Pancreas (tissue), 10 donors: ENCODE data around the gene ANKRD31. TPM values are rescaled to one million over a fixed set of nuclear protein-coding genes. Genes with fewer than 3 reads are reported as not detected.

ENCODE experiments used
- ATAC-seq, 4 donors: fragments of 200-7000 bp; cut with Tn5 transposase; one replicate each; pipeline versions ENCODE4 v1.8.0 to v1.9.1; 2020; ENCODE audit warnings: mild to moderate bottlenecking in 4 of 4, moderate library complexity in 4 of 4
- DNase-seq, 6 donors: peaks; one replicate each; pipeline ENCODE4 v3.0.0-alpha.2; 2020
- FAIRE-seq: peaks from 2 replicates; lab custom pipeline; 2012; peaks lifted over from hg19 to GRCh38; lab: Jason Lieb, UNC
- H3K27ac ChIP-seq, 4 donors: fragments of 200-600 bp; sonication (generic); 1 replicate in 3 of 4; 2 replicates in 1 of 4; pipeline versions ENCODE4 v1.5.0 to v1.8.0; 2020
- H3K27me3 ChIP-seq, 4 donors: fragments of 200-600 bp; one replicate each; pipeline ENCODE4 v1.8.0; 2021
- H3K36me3 ChIP-seq, 3 donors: fragments of 200-600 bp; sonication (generic) in 1 of 3; one replicate each; pipeline versions ENCODE4 v1.5.0 to v1.8.0; 2020 to 2021
- H3K4me1 ChIP-seq, 3 donors: fragments of 200-600 bp; one replicate each; pipeline ENCODE4 v1.8.0; 2021
- H3K4me3 ChIP-seq, 4 donors: fragments of 200-600 bp; sonication (generic) in 2 of 4; one replicate each; pipeline versions ENCODE4 v1.5.0 to v1.8.0; 2020 to 2021
- H3K9me3 ChIP-seq, 4 donors: fragments of 200-600 bp; one replicate each; pipeline ENCODE4 v1.8.0; 2021
- CTCF ChIP-seq, 4 donors: fragments of 200-600 bp; sonication (generic) in 3 of 4; IDR thresholded peaks; one replicate each; pipeline versions ENCODE4 v1.5.0 to v1.8.0; 2021; ENCODE audit warnings: antibody characterized with exemption in 4 of 4
- WGBS, 2 donors: extraction: QIAGEN DNeasy Blood & Tissue Kit; methylation state at CpG; one replicate each; pipeline ENCODE4 v1.1.7; 2013; 5-methylcytosine and 5-hydroxymethylcytosine counted together
- intact Hi-C, 3 donors: fragments of 100-400 bp; cut with DNase I; formaldehyde crosslinking; loops; one replicate each; pipeline versions ENCODE4 v1.11.1 to v1.14.2; 2022
- polyA plus RNA-seq, 2 donors: library from polyadenylated mRNA; stranded (reverse); fragments of 200-250 nt; gene quantifications; one replicate each; pipeline ENCODE4 v1.2.3, GENCODE V29; 2013
- total RNA-seq, 6 donors: library from RNA; stranded (reverse); fragmentation: NEBNext Ultra II Directional in 4 of 6; extraction: Animal tissue kit (Norgen Biotek cat#: 25700) in 4 of 6; gene quantifications; one replicate each; pipeline versions ENCODE4 v1.2.1 to v1.2.4, GENCODE V29; 2021 to 2023
- donor health status: healthy with polysubstance abuse.
- donor health status: DM: no; HTN: no; CAD: no; lungs with moderate emphysema.
- donor health status: DM: no; HTN: no; CAD: no.
- donor health status: control.
- donor health status: control.
- donor health status: Bipolar disorder and iron deficiency.
- donor health status: DM: yes; HTN: yes; CAD: no.
- donor health status: DM: no; HTN: no; CAD: no.
- donor health status: DM: no; HTN: no; CAD: no.
- donor health status: DM: yes; HTN: yes; CAD: no.

Gene ANKRD31
- total and polyA plus RNA-seq, 8 donors = 0.08 to 0.28 (median 0.18) TPM

- Histone ChIP-seq H3K4me3 (no peak overlapping the region), H3K9me3 (no peaks in the 10 kb centered on the region), H3K27ac (no peak overlapping the region), H3K36me3 (peaks cover 0 to 5% (median 0%) of the 10 kb centered on the region in 3 donors), H3K4me1 (peaks cover 0 to 20% (median 15%) of the 10 kb centered on the region in 3 donors), H3K27me3 (no peaks in the 10 kb centered on the region)
- intact Hi-C loops = loop anchor here in 1 of 3 donors (10.0 kb wide), 1 partner anchor 103 kb away; no protein-coding TSS in a partner anchor
- no peak for DNase-seq
- TF ChIP-seq CTCF (IDR thresholded peaks at IDR 0.05) = no peak
- no peak for FAIRE-seq
- ATAC-seq = no peak
Observed at GRCh38 chr5:75047356-75047755, 189.3 kb downstream of the ANKRD31 start.

GRCh38 chr5:75046366-75047142, 190.1 kb downstream of the ANKRD31 start:
- H3K9me3 ChIP-seq = no peaks in the 10 kb centered on the region
- TF ChIP-seq CTCF (IDR thresholded peaks at IDR 0.05) = no peak
- no peak overlapping the region for H3K4me3 ChIP-seq
- intact Hi-C loops = loop anchor here in 1 of 3 donors (10.0 kb wide), 1 partner anchor 102 kb away; no protein-coding TSS in a partner anchor
- H3K27me3 ChIP-seq = no peaks in the 10 kb centered on the region
- peak in 2 of 4 donors; percentile 11 to 29 for ATAC-seq
- no peak overlapping the region for H3K27ac ChIP-seq
- H3K4me1 ChIP-seq = peaks cover 0 to 19% (median 9%) of the 10 kb centered on the region in 3 donors
- no peak for DNase-seq
- peaks cover 0 to 5% (median 0%) of the 10 kb centered on the region in 3 donors for H3K36me3 ChIP-seq
- FAIRE-seq = no peak
- WGBS, 2 donors = 42 to 44% methylated on average over 10 of the region's 10 CpGs

GRCh38 chr5:75045071-75045470, 191.6 kb downstream of the ANKRD31 start:
- WGBS, 2 donors = 93% methylated on average over 2 of the region's 2 CpGs
- intact Hi-C loops = loop anchor here in 1 of 3 donors (10.0 kb wide), 1 partner anchor 100 kb away; no protein-coding TSS in a partner anchor
- H3K27me3 ChIP-seq = no peaks in the 10 kb centered on the region
- H3K4me3 ChIP-seq = no peak overlapping the region
- no peak for TF ChIP-seq CTCF (IDR thresholded peaks at IDR 0.05)
- no peak overlapping the region for H3K27ac ChIP-seq
- FAIRE-seq (no peak), ATAC-seq (no peak), DNase-seq (no peak)
- no peaks in the 10 kb centered on the region for H3K9me3 ChIP-seq
- H3K36me3 ChIP-seq = peaks cover 0 to 5% (median 0%) of the 10 kb centered on the region in 3 donors
- H3K4me1 ChIP-seq = peaks cover 0 to 13% (median 3%) of the 10 kb centered on the region in 3 donors

- Histone ChIP-seq H3K4me1 (peaks cover 0 to 6% (median 3%) of the 10 kb centered on the region in 3 donors), H3K27me3 (no peaks in the 10 kb centered on the region), H3K4me3 (no peak overlapping the region), H3K36me3 (peaks cover 0 to 5% (median 0%) of the 10 kb centered on the region in 3 donors), H3K27ac (no peak overlapping the region), H3K9me3 (no peaks in the 10 kb centered on the region)
- ATAC-seq (peak in 3 of 4 donors; percentile 6 to 72 (median 45)), DNase-seq (no peak), FAIRE-seq (no peak)
- WGBS, 2 donors = 78 to 80% methylated on average over 7 of the region's 7 CpGs
- no peak for TF ChIP-seq CTCF (IDR thresholded peaks at IDR 0.05)
- intact Hi-C loops = loop anchor here in 1 of 3 donors (10.0 kb wide), 1 partner anchor 100 kb away; no protein-coding TSS in a partner anchor
Observed at GRCh38 chr5:75044406-75044805, 192.3 kb downstream of the ANKRD31 start.
